ENCODE data around the gene PON2.

GRCh38 chr7:95375591-95376257 is 59.1 kb downstream of the PON2 start:
- TF ChIP-seq POLR2A (IDR thresholded peaks at IDR 0.05) (no peak), EP300 (IDR thresholded peaks at IDR 0.05) (no peak), CTCF (IDR thresholded peaks at IDR 0.05) (no peak), POLR2AphosphoS5 (IDR thresholded peaks at IDR 0.05) (no peak)

Measured in upper lobe of left lung (tissue), 4 donors.